ENCODE results near the gene ACTR3.
A peak's percentile ranks its signal among the peaks of the same experiment; 100 is the strongest.

The ACTR3 gene

DNA sequence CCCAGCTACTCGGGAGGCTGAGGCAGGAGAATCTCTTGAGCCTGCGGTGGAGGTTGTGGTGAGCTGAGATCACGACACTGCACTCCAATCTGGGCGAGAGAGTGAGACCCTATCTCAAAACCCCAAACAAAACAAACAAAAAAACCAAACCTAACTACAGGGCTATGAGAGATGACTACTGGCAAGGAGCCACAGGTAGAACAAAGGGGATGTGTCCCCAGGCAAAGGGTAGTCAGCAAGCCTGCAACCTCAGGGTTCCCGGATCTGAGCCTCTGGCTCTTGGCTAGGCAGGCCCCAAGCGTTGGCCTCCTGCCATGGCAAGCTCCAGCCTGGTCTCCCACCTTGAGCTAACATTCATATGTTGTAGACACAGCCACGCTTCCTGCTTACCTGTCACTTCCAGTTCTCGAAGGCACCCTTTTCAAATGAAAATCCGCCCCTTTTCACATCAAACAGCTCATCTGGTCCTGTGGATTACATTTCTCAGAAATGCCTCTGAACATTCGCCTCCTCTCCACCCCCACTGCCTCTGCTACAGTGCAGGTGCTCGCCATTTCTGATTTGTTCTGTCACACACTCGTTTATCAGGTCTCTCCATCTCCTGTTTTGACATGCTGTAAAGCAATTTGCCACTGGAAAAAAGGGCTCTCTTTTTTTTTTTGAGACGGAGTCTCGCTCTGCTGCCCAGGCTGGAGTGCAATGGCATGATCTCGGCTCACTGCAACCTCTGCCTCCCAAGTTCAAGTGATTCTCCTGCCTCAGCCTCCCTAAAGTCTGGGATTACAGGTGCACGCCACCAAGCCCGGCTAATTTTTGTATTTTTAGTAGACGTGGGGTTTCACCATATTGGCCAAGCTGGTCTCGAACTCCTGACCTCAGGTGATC, 13.1 kb upstream of the ACTR3 start:
- DNase-seq: peak; percentile 73

- no peak for DNase-seq
These were observed 11.9 kb upstream of the ACTR3 start for GRCh38 chr2:113877711-113878598.

DNA sequence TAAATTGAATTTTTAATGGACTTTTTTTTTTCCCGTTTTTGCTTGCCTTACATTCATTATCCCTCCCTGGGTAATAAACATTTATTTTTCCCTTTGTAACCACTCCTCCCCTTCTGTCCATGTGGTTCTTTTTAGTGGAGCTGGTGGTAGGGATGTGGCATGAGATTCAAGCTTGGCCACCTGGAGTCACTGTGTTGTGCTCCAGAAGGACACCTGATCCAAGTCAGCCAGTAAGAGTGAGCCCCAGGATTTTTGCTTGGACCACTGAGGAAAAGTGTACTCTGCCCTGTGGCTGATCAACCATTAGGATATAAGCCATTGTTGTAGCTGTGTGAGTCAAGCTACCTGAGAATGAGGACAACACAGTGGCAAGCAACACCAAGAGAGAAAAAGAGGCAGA, 11.1 kb upstream of the ACTR3 start:
- DNase-seq: no peak

DNA sequence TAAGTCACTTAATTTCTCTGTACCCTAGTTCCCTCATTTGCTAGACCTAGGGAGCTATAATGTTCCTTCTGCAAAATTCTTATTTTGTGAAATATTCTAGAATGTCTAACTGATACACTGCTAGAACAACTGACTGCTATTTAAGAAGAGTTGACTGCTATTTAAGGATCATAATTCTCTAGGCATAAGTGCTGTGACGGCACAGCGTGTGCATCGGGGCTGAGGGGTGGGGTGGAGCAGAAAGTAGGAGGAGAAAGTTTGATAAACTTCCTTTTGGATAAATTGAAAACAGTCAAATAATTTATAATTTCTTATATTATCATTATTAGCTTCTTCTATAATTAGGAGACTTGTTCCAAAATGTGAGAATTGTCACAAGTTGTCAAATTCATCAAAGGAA, 10.4 kb upstream of the ACTR3 start:
- no peak for DNase-seq

DNA sequence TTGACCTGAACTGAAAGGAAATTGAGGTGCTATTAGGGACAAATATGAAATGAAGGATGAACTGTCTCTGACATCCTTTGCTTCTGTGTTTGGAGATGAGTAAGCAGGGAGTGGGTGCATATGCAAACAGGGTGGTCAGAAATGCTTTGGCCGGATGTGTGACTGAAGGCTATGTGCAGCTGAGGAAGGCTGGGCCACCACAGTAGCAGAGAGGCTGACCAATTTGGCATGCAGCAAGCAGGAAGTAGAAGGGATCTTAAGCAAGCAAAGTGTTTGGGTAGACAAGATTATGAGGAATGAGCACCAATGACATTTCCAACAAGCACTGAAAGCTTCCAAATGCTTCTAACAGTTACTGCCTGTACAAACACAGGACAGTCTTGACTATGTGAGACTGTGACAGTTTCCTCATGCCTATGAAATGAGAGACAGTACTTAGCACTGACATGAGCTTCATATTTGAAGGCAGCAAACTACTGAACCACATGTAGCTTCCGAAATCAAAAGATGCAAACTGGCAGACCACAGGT, 3.3 kb upstream of the ACTR3 start:
- peak; percentile 30 for DNase-seq

DNA sequence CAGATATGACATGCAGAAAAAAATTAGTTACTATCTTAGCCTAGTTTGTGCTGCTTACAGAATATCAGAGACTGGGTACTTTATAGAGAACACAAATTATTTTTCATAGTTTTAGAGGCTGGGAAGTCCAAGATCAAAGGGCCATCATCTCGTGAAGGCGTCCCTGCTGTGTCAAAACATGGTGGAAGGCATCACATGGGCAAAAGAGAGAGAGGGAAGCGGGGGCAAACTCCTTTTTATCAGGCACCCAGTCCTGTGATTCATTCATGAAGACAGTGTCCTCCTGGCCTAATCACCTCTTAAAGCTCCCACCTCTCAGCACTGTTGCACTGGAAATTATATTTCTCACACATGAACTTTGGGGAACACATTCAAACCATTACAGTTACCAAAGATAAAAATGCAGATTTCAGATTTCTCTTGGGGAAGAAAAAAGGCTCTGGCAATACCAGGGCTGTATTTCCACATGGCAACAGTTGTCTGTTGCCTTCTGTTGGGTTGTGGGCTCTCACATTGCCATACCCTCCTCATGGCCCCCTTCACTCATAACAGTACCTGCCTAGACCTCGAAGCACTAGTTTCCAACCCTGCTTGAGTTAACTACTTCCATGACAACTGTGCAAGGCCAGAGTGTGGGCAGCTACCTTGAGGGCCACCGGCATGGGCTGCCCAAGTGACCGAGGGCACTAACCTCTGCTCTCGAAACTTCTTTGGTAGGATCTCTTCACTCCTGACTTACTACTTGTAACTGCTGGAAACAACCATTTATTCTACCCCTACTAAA, 2.7 kb upstream of the ACTR3 start:
- no peak for DNase-seq

GRCh38 chr2:113888641-113889470, 1.0 kb upstream of the ACTR3 start:
- no peak for DNase-seq

- peak; percentile 85 for DNase-seq
These were observed 655 bp downstream of the ACTR3 start for GRCh38 chr2:113890253-113891235.

- DNase-seq: no peak
These were observed 1.5 kb downstream of the ACTR3 start for GRCh38 chr2:113891265-113891959.

DNA sequence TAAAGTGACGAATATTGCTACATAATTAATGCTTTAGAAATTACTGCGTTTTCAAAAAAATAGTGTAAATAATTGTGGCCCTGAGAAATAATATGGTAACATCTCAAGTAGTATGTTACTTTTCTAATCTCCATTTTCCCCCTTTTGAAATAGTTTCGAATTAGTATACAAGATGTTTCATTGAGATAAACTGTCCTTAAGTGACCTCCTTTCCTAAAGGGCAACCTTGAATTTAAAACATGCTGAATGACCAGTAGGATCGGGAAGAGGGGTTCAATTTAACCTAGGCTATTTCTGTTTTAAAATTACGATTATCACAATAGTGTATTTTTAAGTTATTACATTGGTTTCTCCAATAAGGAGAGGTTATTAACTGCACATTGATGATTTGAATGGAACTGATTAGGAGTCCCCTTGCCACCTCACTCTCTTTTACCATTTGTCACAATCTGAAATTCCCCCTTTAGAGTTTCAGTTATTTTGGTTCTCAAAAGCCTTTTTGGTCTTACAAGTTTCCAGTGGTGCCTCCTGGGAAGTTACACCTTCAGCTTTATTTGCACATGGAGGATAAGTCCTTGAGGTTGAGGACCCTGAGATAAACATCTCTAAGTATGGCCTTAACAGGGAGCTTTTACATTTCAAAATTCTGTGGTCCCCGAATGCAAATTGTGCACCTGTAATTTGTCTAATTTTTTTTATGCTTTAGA, 2.3 kb downstream of the ACTR3 start:
- DNase-seq: no peak

- peak; percentile 26 for DNase-seq
These were observed 4.4 kb downstream of the ACTR3 start for GRCh38 chr2:113894156-113894743.

DNA sequence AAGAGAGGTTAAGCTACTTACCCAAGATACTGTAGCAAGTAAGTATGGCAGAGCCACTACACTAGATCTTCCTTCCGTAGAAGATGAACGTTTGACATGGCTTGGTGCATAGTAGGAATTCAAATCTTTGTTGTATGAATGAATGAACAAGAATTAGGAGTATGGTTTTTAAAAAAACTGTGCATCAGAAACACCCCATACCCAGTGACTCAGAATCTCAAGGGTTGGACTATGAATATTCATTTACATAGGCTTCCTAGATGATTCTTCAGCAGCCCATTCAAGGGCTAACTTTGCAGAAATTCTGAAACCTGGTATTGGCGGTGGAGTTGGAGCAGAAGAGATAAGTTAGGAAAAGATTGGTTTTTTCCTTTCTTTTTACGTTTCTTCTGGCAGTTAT, 5.4 kb downstream of the ACTR3 start:
- no peak for DNase-seq

DNA sequence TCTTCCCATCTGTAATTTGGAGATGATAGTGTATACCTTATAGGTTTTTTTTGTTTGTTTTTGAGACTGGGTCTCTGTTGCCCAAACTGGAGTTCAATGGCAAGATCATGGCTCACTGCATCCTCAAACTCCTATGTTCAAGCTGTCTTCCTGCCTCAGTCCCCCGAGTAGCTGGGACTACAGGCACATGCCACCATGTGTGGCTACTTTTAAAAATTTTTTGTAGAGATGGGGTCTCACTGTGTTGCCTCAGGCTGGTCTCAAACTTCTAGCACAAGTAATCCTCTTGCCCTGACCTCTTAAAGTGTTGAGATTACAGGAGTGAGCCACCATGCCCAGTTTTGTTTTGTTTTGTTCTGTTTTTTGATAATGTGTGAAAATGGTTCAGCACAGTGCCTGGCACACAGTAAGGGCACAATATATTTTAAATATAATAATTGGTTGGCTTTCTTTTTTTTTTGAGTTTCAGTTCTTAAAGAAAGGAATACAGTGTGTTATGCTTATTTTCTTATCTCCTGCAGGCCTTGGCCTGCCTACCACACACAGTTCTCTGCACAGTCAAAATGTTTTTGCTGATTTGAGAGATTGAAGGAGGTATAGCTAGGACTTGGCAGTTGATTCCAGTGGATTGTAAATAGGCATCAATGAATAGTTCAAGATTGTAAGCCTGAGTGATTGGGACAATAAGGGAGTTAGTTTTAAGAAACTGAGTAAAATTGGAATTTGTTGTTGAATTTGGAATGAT, 6.1 kb downstream of the ACTR3 start:
- no peak for DNase-seq

GRCh38 chr2:113896791-113897190, 6.9 kb downstream of the ACTR3 start:
- no peak for DNase-seq

DNA sequence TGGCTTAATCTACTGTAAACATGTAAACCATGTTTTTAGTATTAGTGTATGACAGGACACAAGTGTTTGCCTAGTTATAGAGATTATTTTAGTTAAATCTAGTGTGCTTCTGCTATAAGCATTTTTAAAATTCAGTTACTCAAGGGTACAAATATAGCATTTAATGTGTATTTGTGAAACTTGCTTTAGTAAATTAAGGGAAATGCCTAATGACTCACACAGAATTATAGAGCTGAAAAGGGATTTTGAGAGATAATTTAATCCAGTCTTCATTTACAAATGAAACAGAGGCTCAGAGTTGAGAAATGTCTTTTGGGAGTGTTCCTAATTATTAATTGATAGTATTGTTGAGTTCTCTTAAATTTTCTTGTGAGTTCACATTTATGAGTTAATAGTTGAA, 8.2 kb downstream of the ACTR3 start:
- DNase-seq: no peak

DNA sequence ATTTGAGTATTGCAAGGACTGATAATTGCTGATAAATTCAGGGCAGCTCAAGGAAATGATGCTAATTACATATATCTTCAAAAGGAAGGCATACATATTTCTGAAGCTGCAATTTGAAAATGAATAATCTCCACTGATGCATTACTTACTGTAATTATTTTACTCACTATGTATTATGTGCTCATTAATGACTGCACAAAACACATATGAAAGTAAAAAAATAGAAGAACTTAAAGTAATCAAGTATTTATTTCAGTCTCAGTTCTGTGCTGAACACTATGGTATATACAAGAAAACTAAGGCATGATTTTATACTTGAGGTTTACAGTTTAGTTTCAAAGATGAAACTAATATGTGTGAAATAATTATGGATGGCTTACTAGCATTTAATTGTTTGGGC, 9.3 kb downstream of the ACTR3 start:
- DNase-seq: no peak

DNA sequence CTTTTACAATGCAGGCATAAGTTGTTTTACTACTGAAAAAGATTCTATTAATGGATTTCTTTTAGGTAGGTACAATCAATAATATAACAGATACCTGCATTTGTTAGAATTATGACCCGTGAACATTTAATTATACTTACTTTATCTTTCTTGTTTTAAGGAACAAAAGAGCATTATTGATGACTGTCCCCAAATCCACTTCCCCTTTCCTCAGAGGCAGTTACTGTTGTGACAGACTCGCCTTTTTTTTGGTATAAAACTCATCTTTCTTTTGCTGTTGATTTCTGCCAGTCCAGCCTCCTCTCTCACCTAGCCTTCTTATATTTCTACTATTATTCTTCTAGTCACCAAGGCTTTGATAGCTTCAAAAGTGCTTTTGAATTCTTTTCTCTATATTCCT, 12.1 kb downstream of the ACTR3 start:
- DNase-seq: no peak

GRCh38 chr2:113905886-113906285, 16.0 kb downstream of the ACTR3 start:
- no peak for DNase-seq
